ENCODE measurements around the gene TAX1BP1.

- TF ChIP-seq CTCF (IDR thresholded peaks at IDR 0.05; ENCODE audit: low read depth, low read length, missing input control) (no peak), REST (IDR thresholded peaks at IDR 0.05) (no peak), GABPA (IDR thresholded peaks at IDR 0.05 in 1 of 2, conservative IDR thresholded peaks at IDR 0.05 in 1 of 2) (no peak), TAF1 (conservative IDR thresholded peaks at IDR 0.05) (no peak), JUND (IDR thresholded peaks at IDR 0.05) (no peak), MAX (IDR thresholded peaks at IDR 0.05) (no peak), FOXA1 (IDR thresholded peaks at IDR 0.05) (no peak), SP1 (IDR thresholded peaks at IDR 0.05) (no peak), RAD21 (IDR thresholded peaks at IDR 0.05) (no peak), FOXA2 (IDR thresholded peaks at IDR 0.05) (no peak), YY1 (IDR thresholded peaks at IDR 0.05) (no peak), ATF3 (IDR thresholded peaks at IDR 0.05) (no peak), ZBTB33 (IDR thresholded peaks at IDR 0.05) (no peak), HNF4G (IDR thresholded peaks at IDR 0.05) (no peak)
Measured at GRCh38 chr7:27695096-27695495, 44.9 kb upstream of the TAX1BP1 start.

All from liver (tissue), 3 donors.